T-helper 1 cell treated with Interleukin-12 subunit alpha and Interleukin-12 subunit beta and Interleukin-4 antibody, amounts not matched to agents 30 μg/mL and 1 μg/mL, for 36 hours (primary cell): ENCODE measurements around the gene STPG2.

Experiments
- H3K27ac Mint-ChIP-seq: one replicate; pipeline ENCODE4 v1.8.0; 2021; ENCODE audit warnings: mild to moderate bottlenecking, mixed read lengths
- H3K27me3 Mint-ChIP-seq: one replicate; pipeline ENCODE4 v1.8.0; 2021; ENCODE audit warnings: low read depth, mixed read lengths
- H3K36me3 Mint-ChIP-seq: one replicate; pipeline ENCODE4 v1.8.0; 2021; ENCODE audit warnings: low read depth, mixed read lengths
- H3K4me1 Mint-ChIP-seq: one replicate; pipeline ENCODE4 v1.8.0; 2021; ENCODE audit warnings: low read depth, mixed read lengths
- H3K4me3 Mint-ChIP-seq: one replicate; pipeline ENCODE4 v1.8.0; 2021; ENCODE audit warnings: mild to moderate bottlenecking, moderate library complexity, mixed read lengths
- H3K9me3 Mint-ChIP-seq: one replicate; pipeline ENCODE4 v1.8.0; 2021; ENCODE audit warnings: mixed read lengths

STPG2 gene

GRCh38 chr4:98143001-98143899 is at the start of gene STPG2:
TSS of gene STPG2 (minus strand) at chr4:98143476.
- Mint-ChIP-seq H3K9me3 (peaks cover 28% of the 10 kb centered on the region), H3K4me1 (peaks cover 12% of the 10 kb centered on the region), H3K4me3 (peak within 1 kb of the TSS; percentile 92), H3K36me3 (peaks cover 9% of the 10 kb centered on the region), H3K27ac (peak within 1 kb of the TSS; percentile 91), H3K27me3 (peaks cover 18% of the 10 kb centered on the region)

GRCh38 chr4:98185279-98185678 is 42.0 kb upstream of the STPG2 start:
- Mint-ChIP-seq H3K4me3 (no peak overlapping the region), H3K4me1 (no peaks in the 10 kb centered on the region), H3K27me3 (peaks cover 3% of the 10 kb centered on the region), H3K27ac (no peak overlapping the region), H3K9me3 (no peaks in the 10 kb centered on the region), H3K36me3 (no peaks in the 10 kb centered on the region)

GRCh38 chr4:98181809-98182208 is 38.5 kb upstream of the STPG2 start:
- no peaks in the 10 kb centered on the region for H3K36me3 Mint-ChIP-seq
- H3K4me1 Mint-ChIP-seq: no peaks in the 10 kb centered on the region
- H3K9me3 Mint-ChIP-seq: no peaks in the 10 kb centered on the region
- no peak overlapping the region for H3K27ac Mint-ChIP-seq
- H3K4me3 Mint-ChIP-seq: no peak overlapping the region
- peaks cover 15% of the 10 kb centered on the region for H3K27me3 Mint-ChIP-seq

GRCh38 chr4:98179951-98180350 is 36.7 kb upstream of the STPG2 start:
- no peaks in the 10 kb centered on the region for H3K4me1 Mint-ChIP-seq
- no peaks in the 10 kb centered on the region for H3K9me3 Mint-ChIP-seq
- H3K27me3 Mint-ChIP-seq: peaks cover 15% of the 10 kb centered on the region
- H3K4me3 Mint-ChIP-seq: no peak overlapping the region
- H3K27ac Mint-ChIP-seq: no peak overlapping the region
- no peaks in the 10 kb centered on the region for H3K36me3 Mint-ChIP-seq

GRCh38 chr4:98176531-98176930 is 33.3 kb upstream of the STPG2 start:
- H3K4me1 Mint-ChIP-seq: no peaks in the 10 kb centered on the region
- H3K27me3 Mint-ChIP-seq: peaks cover 11% of the 10 kb centered on the region
- no peak overlapping the region for H3K4me3 Mint-ChIP-seq
- H3K36me3 Mint-ChIP-seq: no peaks in the 10 kb centered on the region
- H3K27ac Mint-ChIP-seq: no peak overlapping the region
- no peaks in the 10 kb centered on the region for H3K9me3 Mint-ChIP-seq

GRCh38 chr4:98170035-98170434 is 26.8 kb upstream of the STPG2 start:
- Mint-ChIP-seq H3K27me3 (no peaks in the 10 kb centered on the region), H3K27ac (no peak overlapping the region), H3K36me3 (no peaks in the 10 kb centered on the region), H3K4me3 (no peak overlapping the region), H3K9me3 (no peaks in the 10 kb centered on the region), H3K4me1 (no peaks in the 10 kb centered on the region)

GRCh38 chr4:98166731-98167041 is 23.4 kb upstream of the STPG2 start:
- H3K4me1 Mint-ChIP-seq: no peaks in the 10 kb centered on the region

GRCh38 chr4:98166025-98166730 is 22.9 kb upstream of the STPG2 start:
- Mint-ChIP-seq H3K27ac (no peak overlapping the region), H3K9me3 (no peaks in the 10 kb centered on the region), H3K36me3 (no peaks in the 10 kb centered on the region), H3K4me3 (no peak overlapping the region), H3K27me3 (no peaks in the 10 kb centered on the region), H3K4me1 (no peaks in the 10 kb centered on the region)

More at GRCh38 chr4:98166731-98167041, 23.4 kb upstream of the STPG2 start:
- Mint-ChIP-seq H3K27ac (no peak overlapping the region), H3K9me3 (no peaks in the 10 kb centered on the region), H3K4me3 (no peak overlapping the region), H3K27me3 (no peaks in the 10 kb centered on the region), H3K36me3 (no peaks in the 10 kb centered on the region)

- H3K9me3 Mint-ChIP-seq: no peaks in the 10 kb centered on the region
- H3K4me3 Mint-ChIP-seq: no peak overlapping the region
- no peak overlapping the region for H3K27ac Mint-ChIP-seq
- no peaks in the 10 kb centered on the region for H3K27me3 Mint-ChIP-seq
- no peaks in the 10 kb centered on the region for H3K4me1 Mint-ChIP-seq
- H3K36me3 Mint-ChIP-seq: no peaks in the 10 kb centered on the region
Observed at GRCh38 chr4:98162696-98163095, 19.4 kb upstream of the STPG2 start.

GRCh38 chr4:98151145-98151924 is 8.1 kb upstream of the STPG2 start:
- Mint-ChIP-seq H3K4me3 (no peak overlapping the region), H3K27me3 (peaks cover 3% of the 10 kb centered on the region), H3K4me1 (peaks cover 5% of the 10 kb centered on the region), H3K9me3 (no peaks in the 10 kb centered on the region), H3K36me3 (no peaks in the 10 kb centered on the region), H3K27ac (no peak overlapping the region)

- no peak overlapping the region for H3K4me3 Mint-ChIP-seq
- no peak overlapping the region for H3K27ac Mint-ChIP-seq
- H3K4me1 Mint-ChIP-seq: peaks cover 5% of the 10 kb centered on the region
Observed at GRCh38 chr4:98150092-98150761, 7.0 kb upstream of the STPG2 start.

GRCh38 chr4:98148856-98149255 is 5.6 kb upstream of the STPG2 start:
- Mint-ChIP-seq H3K9me3 (peaks cover 12% of the 10 kb centered on the region), H3K27ac (no peak overlapping the region)

More at GRCh38 chr4:98150092-98150761, 7.0 kb upstream of the STPG2 start:
- no peaks in the 10 kb centered on the region for H3K9me3 Mint-ChIP-seq
- H3K27me3 Mint-ChIP-seq: peaks cover 3% of the 10 kb centered on the region
- H3K36me3 Mint-ChIP-seq: no peaks in the 10 kb centered on the region

GRCh38 chr4:98126141-98126540 is 17.1 kb downstream of the STPG2 start:
- no peaks in the 10 kb centered on the region for H3K9me3 Mint-ChIP-seq
- no peak overlapping the region for H3K27ac Mint-ChIP-seq
- no peak overlapping the region for H3K4me3 Mint-ChIP-seq
- H3K4me1 Mint-ChIP-seq: no peaks in the 10 kb centered on the region
- H3K36me3 Mint-ChIP-seq: no peaks in the 10 kb centered on the region
- peaks cover 4% of the 10 kb centered on the region for H3K27me3 Mint-ChIP-seq

More at GRCh38 chr4:98148856-98149255, 5.6 kb upstream of the STPG2 start:
- H3K27me3 Mint-ChIP-seq: no peaks in the 10 kb centered on the region
- peaks cover 2% of the 10 kb centered on the region for H3K36me3 Mint-ChIP-seq
- no peak overlapping the region for H3K4me3 Mint-ChIP-seq
- H3K4me1 Mint-ChIP-seq: peaks cover 5% of the 10 kb centered on the region

- no peaks in the 10 kb centered on the region for H3K9me3 Mint-ChIP-seq
- H3K27me3 Mint-ChIP-seq: no peaks in the 10 kb centered on the region
- no peaks in the 10 kb centered on the region for H3K36me3 Mint-ChIP-seq
- no peaks in the 10 kb centered on the region for H3K4me1 Mint-ChIP-seq
- no peak overlapping the region for H3K27ac Mint-ChIP-seq
- no peak overlapping the region for H3K4me3 Mint-ChIP-seq
Observed at GRCh38 chr4:98125585-98125984, 17.7 kb downstream of the STPG2 start.
